Embryonic facial prominence (tissue), 1 donor: ENCODE measurements around the gene SV2B.
A peak's percentile ranks its signal among the peaks of the same experiment; 100 is the strongest.
"Not testable (repeated sequence)": the region's sequence is repeated elsewhere in the genome, so short reads cannot be mapped to it uniquely, and the experiment has no call there.

Experiments
- DNase-seq: peaks from one replicate; pipeline ENCODE4 v3.0.0-alpha.2; 2016; ENCODE audit errors: extremely low spot score

The SV2B gene, protein sequence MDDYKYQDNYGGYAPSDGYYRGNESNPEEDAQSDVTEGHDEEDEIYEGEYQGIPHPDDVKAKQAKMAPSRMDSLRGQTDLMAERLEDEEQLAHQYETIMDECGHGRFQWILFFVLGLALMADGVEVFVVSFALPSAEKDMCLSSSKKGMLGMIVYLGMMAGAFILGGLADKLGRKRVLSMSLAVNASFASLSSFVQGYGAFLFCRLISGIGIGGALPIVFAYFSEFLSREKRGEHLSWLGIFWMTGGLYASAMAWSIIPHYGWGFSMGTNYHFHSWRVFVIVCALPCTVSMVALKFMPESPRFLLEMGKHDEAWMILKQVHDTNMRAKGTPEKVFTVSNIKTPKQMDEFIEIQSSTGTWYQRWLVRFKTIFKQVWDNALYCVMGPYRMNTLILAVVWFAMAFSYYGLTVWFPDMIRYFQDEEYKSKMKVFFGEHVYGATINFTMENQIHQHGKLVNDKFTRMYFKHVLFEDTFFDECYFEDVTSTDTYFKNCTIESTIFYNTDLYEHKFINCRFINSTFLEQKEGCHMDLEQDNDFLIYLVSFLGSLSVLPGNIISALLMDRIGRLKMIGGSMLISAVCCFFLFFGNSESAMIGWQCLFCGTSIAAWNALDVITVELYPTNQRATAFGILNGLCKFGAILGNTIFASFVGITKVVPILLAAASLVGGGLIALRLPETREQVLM

DNA sequence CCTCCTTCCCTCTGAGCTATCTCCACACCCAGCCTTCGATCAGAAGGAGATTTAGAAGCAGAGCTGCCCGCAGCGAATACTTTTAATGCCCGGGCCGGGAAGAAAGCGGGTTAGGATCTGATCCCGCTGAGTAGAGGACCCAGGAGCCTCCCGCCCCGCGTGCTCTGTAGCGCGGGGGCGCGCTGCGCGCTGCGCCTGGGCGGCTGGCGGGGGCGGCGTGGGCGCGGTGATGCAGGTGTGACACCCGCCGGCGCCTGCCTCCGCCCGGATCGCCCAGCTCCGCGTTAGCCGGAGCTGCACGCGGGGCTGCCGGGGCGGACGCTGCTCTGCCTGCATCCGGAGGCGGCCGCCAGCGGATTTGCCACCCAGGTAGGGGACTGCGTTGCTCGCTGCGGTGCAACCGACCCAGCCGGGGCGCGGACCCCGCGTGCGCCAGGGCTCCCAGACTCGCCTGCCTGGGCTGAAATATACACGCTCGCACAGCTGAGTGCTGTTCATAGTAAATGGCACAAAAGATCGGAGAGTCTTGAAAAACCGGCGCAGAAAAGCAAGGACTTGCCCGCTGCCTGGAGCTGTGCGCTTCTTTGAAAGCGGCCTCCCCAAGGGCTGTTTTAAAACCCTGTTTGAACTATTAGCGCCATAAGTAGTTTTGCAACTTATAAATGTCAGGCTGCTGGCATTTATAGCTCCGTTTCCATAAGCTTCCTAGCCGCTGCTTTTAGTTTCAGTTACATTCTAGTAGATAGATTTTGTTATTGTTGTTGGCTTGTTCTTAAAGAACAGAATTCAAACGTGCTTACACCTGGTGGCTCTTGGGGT, at the start of gene SV2B:
TSS of gene SV2B (plus strand) at position 263 of the 819 bp plus-strand sequence. CDS start 126,007 bp downstream, outside the sequence.
- DNase-seq: no peak

DNA sequence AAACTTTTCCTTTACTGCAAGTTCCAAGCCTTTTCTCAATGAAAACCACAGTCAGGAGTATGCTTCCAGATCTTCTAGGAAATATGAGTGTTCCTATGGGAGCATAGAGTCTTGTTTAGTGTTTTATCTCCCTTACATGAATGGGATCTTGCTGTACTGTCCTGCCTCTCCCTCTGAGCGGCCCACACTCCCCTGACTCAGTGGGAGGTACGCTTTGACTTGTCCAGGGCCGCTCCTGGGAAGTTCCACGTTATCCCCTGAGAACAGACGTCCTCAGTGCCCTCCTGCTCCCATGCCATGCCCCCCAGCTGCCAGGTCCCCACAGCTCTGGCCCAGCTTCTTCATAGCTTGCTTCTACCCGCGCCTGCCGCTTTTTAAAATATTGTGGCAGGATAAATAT, 48.8 kb upstream of the SV2B start:
- no peak for DNase-seq

DNA sequence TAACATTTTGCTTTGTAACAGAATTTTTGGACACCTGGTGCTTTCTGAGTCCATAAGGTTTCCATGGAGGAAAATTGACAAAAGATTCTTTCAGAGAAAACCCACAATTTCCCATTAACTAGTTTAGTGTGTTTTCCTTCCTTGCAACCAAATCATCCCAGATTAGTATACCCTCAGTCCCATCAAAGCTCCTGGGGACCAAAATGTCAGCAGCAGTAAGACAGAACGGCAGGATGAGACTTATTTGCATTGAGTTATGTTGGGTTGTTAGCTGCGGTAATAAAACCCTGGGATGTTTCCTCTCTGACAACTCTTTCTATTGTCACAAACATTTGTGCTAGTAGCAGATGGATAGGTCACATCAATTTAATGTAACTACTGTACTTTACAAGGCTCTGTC, 45.2 kb upstream of the SV2B start:
- no peak for DNase-seq

DNA sequence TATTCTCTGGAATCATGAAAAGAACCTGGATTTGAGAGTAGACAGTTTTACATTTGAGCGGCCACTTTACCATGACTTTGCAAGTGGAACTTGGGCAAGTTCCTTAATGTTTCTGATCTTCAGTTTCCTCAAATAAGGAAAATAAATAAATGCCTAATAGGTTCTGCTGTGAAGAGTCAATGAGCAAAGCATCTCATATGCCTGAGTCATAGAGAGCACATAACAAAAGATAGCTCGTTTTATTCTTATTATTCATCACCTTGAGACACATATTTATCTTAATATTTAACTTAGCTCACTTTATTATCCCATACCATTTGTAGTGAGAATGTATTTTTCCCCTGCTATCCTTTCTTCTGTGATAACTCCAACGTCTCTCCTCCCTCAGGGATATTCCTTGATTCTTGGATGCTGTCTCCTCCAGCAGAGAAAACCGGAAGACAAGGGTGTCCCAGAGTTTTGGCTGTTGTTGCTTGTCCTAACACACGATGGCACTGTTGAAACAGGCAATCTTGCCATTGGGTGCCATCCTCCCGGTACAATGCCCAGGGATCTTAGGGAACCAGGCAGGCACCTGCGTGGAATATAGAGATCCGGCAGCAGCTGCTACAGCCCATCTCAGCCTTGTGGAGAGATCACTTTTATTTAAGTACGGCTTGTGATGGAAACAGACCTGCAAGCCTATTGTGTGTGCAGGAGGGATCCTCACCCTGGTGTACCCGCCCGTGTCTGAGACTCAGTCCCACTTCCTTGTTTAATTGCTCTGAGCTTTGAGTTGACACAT, 44.3 kb upstream of the SV2B start:
- DNase-seq: peak; percentile 9

DNA sequence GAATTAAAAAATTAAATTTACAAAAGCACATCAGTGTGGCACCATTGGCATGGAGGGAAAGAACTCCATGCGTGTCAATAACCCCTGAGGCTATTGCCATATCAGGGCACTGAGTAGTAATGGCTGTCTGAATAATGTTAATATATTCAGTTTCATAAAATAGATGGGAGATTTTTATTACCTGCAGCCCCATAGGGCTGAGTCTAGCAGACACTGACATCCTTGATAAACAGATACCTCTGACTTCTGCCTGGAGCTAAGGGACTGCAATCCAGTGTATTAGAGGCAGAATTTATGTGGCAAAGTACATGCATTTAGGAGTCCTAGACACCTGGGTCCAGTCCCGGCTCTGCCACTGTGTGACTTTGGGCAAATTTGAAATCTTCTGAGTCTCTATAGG, 38.8 kb upstream of the SV2B start:
- no peak for DNase-seq

DNA sequence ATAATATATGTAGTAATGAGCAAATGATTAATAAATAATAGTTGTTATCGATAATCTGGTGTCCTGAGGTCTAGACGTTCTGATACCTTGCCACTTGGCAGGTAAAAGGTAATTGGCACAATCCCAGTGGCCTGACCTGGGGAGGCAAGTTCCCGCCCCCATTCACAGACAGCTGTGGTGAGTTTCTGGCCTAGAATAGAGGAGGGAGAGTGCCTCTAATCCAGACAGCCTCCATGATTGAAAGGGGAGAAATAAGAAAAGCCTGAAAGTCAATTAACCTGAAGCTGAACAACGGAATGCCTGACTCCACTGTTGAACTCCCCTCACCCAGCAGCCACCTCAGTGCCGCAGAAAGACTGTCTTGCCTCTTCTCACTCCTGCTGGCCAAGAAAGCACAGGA, 38.1 kb upstream of the SV2B start:
- DNase-seq: no peak

DNA sequence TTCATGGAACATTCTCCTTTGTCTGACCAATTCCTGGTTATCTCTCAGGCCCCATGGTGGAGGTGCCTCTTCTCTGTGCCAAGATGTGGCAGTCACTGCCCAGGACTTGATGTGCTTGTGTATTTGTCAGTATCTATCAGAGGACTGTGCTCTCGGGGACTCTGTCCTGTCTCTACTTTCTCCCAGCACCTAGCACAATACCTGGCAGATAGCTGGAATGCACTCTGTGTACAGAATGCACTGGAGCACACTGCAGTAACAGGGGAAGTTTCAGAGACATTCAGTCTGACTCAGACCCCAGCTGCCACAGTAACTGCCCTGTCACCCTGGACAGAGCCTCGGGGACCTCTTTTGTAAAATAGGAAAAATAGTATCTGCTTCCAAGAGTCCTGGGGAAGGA, 34.6 kb upstream of the SV2B start:
- DNase-seq: no peak

DNA sequence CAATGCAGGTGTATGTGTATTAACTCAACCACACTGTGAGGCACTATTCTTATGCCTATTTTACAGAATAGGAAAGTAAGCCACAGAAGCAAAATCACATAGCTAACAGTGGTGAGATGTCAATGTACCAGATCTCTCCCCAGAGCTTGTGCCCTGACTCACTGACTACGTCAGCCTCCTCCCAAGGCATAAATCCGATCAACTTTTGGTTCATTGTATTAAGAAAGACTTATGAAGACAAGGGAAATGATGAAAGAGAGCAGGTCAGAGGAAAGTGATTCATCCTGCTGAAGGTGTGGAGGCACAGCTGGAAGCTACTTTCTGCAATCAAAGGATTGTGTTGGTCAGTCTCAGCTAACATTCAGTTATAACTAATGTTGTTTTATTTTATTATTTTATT, 33.0 kb upstream of the SV2B start:
- DNase-seq: no peak

DNA sequence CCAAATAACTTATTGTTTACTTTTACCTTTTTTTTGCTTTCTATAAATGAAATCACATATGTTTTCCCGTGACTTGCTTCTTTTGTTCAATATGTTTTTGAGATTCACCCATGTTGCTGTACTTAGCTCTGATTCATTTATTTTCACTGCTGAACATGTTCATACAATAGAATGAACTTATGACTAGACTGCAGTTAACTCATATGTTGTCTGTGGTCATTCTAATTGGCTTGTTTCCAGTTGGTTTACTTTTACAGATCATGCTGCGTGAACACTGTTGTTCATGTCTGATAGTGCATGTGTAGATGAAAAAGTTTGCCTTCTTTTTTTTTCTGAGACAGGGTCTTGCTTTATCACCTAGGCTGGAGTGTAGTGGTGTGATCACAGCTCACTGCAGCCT, 31.6 kb upstream of the SV2B start:
- DNase-seq: no peak

DNA sequence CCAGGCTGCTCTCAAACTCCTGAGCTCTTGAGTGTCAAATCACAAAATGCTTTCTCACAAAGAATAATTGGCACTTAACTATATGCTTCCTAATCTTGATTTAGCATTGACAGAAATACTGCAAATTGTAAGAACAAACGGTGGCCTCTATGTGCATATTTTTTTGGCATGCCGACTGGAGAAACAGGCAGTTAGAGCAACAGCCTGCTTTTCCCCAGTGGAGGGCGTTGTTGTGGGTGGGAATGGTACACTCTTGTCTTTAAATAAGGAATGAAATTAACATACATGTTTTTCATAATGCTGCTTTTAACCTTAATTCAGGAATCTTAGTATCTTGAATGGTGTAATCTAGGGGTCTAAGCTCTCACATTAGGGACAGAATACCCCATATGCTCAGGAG, 31.1 kb upstream of the SV2B start:
- DNase-seq: no peak

DNA sequence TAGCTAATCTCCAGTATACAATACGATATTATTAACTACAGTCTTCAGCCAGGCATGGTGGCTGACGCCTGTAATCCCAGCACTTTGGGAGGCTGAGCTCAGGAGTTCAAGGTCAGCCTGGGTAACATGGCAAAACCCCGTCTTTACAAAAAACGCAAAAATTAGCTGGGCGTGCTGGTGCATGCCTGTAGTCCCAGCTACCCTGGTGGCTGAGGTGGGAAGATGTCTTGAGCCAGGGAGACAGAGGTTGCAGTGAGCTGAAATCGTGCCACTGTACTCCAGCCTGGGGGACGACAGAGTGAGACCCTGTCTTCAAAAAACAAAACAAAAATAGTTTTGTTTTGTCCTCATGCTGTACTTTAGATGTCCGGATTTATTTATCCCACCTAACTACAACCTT, 29.2 kb upstream of the SV2B start:
- DNase-seq: no peak

DNA sequence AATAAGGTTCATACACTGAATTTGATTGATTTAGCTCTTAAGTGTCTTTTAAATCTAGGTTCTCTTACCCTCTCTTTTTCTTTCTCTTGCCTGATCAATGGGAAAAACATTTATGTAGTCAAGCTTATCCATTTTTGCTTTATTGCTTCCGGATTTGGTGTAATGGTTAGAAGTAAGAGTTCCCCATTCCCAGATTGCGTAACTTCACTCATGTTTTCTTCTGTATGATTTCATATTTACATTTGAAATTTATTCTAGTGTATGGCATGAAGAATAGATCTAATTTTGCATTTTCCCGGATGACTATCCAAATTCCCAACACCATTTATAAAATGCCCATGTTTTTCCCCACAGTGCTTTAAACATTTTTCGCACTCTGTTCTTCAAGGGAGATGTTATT, 27.9 kb upstream of the SV2B start:
- DNase-seq: no peak

DNA sequence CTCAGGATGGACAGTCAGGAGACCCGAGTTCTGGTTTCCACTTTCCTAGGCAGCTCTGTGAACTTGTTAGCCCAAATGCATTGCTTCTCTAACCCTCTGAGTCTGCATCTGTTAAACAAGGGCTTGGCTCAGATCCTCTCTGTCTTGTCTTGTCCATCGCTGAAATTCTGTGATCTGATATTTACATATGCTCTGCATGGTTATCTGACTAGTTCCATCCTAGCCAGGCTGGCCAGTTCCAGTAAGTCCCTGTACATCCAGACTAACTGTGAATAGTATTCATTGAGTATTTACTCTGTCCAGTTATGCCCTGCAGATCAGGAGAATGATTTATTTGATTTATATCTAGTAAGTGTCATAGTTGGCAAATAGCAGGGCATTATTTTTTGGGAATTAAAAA, 27.0 kb upstream of the SV2B start:
- DNase-seq: no peak

DNA sequence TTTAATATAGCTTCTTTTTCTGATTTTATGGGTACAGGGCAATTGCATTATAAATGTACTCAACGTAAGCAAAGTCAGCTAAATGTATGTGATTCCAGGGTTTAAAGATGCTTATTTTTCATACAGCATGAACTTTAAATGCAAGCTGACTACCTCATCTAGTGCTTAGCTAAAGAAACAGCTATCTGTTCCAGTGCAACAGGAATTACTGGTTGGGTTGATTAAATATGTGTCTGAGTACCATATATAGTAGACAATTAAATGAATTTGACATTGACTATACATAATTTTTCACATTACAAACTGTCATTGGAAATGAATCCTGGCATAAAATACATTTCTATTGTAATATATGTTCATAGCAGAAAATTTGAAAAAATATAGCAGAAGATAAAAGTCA, 26.3 kb upstream of the SV2B start:
- DNase-seq: no peak

DNA sequence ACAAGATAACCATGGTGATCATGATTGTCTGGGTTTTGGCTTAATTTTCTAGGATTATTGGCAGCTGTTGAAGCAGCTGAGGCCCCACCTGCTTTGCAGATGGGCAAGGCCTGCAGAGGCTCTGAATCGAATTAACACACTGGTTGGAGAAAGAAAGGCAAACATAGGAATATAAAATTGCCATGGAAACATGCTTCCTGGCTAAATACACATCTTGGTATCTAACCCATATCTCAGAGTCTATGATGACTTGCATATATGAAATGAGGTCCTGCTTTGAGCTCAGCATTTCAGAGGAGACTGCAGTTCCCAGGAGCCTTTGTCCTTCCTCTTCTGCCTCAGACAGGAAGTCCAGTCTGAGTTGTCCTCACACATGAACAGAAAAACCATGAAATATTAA, 24.3 kb upstream of the SV2B start:
- no peak for DNase-seq

DNA sequence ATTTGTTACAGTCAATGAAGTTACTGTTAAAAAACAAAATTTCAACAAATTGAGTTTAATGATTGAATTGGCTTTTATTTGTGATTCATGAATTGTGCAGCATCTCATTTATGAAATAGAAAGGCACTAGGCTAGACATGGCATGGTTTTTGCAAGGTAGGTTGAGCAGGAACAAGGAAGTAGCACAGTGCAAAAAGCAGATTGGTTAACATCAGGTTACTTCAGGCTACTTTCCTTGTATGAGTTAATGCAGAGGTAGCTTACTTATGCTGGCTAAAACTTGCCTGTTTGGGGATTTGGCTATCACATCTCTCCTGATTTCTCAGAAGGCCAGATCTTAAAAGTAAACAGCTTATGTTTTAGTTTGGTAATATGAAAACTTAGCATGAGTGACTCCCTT, 23.0 kb upstream of the SV2B start:
- no peak for DNase-seq

DNA sequence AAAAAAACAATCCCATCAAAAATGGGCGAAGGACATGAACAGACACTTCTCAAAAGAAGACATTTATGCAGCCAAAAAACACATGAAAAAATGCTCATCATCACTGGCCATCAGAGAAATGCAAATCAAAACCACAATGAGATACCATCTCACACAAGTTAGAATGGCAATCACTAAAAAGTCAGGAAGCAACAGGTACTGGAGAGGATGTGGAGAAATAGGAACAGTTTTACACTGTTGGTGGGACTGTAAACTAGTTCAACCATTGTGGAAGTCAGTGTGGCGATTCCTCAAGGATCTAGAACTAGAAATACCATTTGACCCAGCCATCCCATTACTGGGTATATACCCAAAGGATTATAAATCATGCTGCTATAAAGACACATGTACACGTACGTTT, 6.2 kb upstream of the SV2B start:
- not testable (repeated sequence) for DNase-seq

DNA sequence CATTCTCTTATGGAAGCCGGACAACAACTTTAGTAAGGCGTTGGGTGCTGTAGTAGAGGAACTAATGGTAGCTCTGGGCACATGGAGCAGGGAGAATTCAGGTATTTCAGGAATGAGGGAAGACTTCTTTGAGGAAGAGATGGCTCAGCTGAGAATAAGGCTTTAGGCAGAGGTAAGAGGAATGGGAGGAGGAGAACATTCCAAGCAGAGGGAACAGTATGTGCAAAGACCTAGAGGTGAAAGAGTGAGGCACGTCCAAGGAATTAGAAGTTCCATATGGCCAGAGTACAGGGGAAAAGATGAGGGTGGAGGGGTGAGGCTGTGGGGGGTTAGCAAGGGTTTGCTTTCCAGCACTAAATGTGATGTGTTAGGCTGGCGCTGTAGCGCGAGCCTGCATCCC, 1.6 kb upstream of the SV2B start:
- no peak for DNase-seq

DNA sequence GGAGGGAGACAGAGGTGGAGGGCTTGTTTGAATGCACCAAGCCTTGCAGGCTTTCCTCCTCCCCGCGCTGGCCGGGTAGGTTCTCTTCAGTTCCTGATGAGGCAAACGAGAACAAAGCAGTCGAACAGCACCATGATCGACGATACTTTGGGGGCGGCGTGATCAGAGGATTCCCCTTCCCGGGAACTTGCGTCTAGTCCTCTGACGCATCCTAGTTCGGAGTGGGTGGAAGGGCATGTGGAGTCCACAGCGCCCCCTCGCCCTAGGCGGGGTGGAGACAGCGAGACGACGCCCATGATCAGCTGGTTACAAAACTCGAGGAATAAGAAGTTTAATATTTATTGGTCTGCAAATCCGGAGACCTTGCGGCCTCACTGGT, 452 bp upstream of the SV2B start:
- DNase-seq: no peak

DNA sequence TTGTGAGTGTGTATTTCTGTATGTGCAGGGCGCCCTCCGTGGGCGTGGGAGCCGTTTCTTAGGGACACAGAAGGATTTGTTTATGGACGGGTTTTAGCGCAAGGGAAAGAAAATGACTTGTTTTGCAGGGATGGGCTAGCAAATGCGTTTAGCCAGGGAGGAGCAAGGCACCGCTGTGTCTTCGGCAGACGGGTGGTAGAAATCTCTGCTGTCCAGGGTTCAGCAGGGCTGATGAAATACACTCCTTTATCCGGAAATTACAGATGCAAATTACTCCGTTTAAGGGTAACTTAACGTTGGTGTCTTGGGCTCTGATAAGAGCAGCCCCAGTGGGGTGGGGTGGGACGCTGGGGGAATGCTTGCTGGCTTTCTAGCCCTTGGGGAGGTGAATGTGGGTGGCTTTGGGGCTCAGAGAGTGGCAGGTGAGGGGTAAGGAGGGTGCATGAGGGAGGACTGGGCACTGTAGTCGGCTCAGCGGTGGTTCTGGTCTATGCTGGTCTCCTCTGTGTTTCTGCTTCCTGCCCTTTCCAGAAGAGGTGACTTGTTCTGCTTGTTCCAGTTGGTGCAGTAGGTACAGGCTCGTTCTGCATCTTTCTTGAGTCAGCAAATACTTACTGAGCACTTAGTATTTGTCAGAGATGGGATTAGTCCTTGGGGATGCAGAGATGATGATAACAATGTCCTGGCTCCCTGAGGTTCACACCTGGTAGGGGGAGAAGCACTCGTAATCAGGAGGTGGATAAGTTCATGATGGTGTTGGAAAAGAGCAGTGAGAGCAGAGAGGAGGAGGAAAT, 954 bp downstream of the SV2B start:
- no peak for DNase-seq

DNA sequence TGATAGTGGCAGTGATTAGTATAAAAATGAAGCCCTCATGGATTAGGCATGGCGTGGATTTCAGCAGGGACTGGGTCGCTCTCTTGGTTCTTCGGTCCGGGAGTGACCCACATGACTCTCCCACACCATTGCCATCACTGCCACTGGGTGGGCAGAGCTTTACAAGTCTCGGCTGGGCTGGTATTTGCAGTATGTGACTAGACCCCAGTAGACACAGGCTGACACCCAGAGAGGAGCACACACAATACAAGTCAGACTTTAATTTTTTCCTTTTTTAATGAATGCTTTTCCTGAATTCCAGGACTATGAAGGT, 1.5 kb downstream of the SV2B start:
- DNase-seq: no peak
